ENCODE results near the gene ANKRD10.

Gene ANKRD10

GRCh38 chr13:110944968-110945927 lies 30.4 kb upstream of the ANKRD10 start:
- DNase-seq, result no peak

GRCh38 chr13:110944121-110944967 lies 29.5 kb upstream of the ANKRD10 start:
- DNase-seq, result peak; percentile 50

DNA sequence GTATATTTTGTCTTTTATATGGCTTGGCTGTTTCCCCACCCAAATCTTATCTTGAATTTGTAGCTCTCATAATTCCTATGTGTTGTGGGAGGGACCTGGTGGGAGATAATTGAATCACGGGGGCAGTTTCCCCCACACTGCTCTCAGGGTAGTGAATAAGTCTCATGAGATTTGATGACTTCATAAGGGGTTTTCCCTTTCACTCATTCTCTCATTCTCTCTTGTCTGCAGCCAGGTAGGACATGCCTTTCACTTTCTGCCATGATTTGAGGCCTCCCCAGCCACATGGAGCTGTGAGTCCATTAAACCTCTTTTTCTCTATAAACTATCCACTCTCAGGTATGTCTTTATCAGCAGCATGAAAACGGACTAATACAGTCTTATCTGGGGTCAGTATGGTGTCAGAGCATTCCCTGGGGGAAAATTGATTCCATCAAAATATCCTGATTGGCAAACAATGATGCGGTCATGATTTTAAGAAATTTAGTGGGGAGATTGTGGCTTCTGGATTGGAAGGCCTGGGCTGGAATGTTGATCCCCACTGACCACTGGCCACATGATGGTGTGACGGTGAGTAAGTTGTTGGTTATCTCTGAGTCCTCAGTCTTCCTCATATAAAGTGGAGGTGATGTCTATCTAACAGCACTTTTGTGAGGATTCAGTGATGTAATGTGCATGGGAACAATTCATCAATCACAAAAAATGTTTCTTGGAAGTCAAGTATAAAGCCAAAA lies 27.5 kb upstream of the ANKRD10 start:
- DNase-seq, result no peak

DNA sequence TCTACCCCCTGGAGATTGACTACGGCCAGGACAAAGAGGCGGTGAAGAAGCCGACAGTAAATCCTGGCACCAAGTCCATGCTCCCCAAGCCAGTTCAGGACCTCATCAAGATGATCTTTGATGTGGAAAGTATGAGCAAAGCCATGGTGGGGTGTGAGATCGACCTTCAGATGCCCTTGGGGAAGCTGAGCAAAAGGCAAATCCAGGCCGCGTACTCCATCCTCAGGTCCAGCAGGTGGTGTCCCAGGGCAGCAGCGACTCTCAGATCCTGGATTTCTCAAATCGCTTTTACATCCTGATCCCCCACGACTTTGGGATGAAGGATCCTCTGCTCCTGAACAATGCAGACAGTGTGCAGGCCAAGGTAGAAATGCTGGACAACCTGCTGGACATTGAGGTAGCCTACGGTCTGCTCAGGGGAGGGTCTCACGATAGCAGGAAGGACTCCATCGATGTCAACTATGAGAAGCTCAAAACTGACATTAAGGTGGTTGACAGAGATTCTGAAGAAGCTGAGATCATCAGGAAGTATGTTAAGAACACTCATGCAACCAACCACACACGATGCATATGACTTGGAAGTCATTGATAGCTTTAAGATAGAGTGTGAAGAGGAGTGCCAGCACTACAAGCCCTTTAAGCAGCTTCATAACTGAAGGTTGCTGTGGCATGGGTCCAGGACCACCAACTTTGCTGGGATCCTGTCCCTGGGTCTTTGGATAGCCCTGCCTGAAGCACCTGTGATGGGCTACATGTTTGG lies 24.0 kb upstream of the ANKRD10 start:
- no peak for DNase-seq

DNA sequence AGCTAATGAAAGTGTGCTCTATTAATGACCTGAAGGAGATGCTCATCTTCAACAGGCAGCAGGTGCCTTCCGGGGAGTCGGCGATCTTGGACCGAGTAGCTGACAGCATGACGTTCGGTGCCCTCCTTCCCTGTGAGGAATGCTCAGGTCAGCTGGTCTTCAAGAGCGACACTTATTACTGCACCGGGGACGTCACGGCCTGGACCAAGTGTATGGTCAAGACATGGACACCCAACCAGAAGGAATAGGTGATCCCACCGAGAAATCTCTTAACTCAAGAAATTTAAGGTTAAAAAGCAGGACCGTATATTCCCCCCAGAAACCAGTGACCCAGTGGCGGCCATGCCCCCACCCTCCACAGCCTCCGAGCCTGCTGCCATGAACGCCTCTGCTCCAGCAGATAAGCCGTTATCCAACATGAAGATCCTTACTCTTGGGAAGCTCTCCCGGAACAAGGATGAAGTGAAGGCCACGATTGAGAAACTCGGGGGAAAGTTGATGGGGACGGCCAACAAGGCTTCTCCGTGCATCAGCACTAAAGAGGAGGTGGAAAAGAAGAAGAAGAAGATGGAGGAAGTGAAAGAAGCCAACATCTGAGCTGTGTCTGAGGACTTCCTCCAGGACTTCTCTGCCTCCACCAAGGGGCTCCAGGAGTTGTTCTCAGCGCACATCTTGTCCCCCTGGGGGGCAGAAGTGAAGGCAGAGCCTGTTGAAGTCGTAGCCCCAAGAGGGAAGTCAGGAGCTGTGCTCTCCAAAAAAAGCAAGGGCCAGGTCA lies 22.8 kb upstream of the ANKRD10 start:
- no peak for DNase-seq

- DNase-seq, result no peak
These were observed 21.6 kb upstream of the ANKRD10 start for GRCh38 chr13:110936519-110936918.

GRCh38 chr13:110932588-110932987 lies 17.7 kb upstream of the ANKRD10 start:
- DNase-seq, result no peak

DNA sequence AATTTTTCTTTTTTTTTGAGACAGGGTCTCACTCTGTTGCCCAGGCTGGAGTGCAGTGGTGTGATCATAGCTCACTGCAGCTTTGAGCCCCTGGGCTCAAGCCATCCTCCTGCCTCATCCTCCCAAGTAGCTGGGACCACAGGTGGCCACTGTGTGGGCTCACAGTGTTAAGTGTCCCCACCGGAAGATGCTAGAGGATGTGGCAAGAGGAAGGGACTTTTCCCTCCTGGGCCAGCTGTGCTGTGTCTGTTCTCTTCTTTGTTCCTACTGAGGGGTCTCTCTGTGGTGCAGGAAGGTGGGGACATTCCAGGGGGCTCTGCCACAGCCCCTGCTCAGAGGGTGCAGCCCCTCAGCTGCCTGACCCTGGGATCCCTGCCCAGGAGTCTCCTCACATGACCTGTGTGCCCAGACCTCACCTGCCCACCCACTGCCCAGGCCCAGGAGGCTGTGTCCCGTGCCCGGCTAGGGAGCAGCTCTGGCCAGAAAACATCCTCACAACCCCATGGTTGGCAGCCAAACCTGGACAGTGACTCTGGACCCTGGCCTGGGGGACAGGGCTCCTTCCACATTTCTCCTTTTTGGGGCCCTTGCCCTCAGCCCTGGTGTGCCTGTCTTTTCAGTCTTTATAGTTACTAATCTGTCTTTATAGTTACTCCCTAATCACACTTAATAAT lies 14.4 kb upstream of the ANKRD10 start:
- no peak for DNase-seq

- no peak for DNase-seq
These were observed 10.2 kb upstream of the ANKRD10 start for GRCh38 chr13:110925023-110925612.

DNA sequence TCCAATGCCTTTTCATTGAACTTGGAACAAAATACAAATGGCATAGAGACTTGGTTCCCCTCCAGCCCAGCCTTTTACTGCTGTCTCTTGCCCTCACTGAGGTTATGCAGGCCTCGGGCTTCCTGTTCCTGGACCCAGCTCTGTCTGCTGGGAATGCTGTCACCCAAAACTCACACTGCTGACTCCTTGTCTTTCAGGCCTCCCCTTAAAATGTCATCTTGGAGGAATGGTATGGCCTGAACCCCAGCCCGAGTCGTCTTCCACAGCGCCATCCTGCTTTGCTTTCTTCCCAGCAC lies 9.7 kb upstream of the ANKRD10 start:
- DNase-seq, result no peak

DNA sequence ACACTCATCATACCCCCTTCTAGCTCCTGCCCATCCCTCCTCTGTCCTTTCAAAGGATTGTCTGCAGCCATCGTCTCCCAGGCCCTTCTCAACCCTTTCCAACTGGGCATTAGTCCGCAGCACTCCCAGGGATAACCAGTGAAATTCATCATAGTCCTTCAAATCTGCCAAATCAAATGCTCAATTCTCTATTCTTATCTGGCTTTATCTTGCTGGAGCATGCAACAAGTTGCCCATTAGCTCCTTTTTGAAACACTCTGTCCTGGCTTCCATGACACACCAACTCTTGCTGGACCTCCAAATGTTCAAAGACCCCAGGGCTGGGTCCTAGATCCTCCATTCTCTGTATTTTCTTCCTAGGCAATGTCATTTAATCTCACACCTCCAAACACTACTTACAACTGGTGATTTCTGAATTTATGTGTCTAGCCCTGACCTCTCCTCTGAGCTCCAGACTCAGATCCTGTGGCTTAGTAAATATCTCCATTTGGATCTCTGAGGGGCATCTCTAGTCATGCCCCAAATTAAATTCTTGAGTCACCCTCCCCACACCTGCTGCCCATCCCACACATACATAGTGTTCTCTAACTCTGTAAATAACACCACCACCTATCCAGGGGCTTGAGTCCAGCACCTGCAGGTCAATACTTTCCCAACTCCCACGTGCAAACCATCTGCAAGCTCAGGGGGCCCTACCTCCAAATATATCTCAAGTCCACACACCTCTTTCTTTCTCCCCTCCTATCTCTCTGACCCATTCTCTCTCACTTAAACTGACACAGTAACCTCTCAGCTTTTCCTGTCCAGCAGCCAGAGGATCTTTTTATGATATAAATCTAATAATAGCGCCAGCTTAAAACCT lies 9.1 kb upstream of the ANKRD10 start:
- DNase-seq, result no peak

DNA sequence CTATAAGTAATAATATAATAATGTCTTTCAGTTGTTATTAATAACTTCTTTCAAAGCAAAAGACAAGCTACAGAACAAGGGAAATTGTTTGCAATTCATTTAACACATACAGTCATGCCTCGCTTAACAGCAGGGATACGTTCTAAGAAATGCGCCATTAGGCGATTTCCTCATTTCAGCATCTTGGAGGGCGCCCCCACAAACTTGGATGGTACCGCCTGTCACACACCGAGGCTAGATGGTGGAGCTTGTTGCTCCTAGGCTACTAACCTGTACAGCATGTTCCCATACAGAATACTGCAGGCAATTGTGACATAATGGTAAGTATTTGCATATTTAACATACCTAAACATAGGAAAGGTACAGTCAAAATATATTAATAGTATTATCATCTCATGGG lies 8.2 kb upstream of the ANKRD10 start:
- DNase-seq, result no peak

DNA sequence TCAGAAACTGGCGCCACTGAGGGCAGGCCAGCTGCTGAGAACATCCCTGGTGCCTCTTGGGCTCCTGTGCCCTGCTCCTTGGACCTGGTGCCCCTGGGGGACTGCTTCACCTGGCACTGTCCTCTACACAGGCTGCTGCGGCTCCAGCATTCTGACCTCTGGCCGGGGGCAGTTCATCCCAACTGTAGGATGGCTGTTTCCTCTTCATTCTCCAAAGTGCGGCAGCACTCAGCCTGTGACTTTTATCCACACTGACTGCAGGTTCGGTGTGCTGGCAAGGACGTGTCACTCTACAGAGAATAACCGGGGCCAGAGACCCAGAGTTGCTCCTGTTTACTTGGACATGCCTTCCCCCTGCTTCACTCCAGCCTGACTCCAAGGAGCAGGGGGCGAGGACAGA lies 7.6 kb upstream of the ANKRD10 start:
- no peak for DNase-seq

DNA sequence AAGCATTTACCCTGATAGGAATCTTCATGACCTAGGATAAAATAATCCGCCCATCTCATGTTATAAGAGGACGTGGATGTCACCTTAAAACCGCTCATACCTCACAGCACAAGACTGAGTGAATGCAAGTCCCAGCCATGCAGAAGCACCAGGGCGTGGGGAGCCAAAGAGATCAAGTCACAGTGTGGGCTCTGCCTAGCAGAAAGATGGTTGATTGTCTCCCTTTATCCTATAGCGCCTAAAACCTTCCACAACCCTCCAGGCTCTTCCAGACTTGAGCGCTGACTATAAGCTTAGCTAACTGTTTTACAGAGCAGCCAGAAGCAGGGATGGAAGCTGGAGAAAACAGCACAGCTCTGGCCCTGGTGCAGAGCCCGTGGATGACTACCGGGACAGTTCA lies 6.8 kb upstream of the ANKRD10 start:
- DNase-seq, result no peak

DNA sequence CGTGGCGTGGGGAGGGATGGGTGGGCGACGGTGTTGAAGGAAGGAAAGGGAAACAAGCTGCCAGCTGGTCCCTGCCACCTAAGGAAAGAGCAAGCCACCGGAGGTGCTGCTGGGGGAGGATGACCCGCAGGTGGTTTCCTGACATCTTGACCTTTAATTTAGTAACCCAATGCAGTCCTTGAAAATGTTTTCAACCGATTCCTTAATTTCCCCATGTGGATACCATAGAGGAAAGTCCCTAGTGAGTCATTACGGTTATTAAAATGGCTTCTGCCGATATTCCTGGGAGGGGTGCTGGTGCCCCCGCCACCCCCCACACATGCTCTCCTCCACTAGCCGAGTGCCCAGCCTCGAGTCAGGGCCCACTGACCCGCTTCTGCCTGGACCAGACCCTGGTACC lies 6.3 kb upstream of the ANKRD10 start:
- no peak for DNase-seq

- no peak for DNase-seq
These were observed 5.2 kb upstream of the ANKRD10 start for GRCh38 chr13:110920038-110920437.

DNA sequence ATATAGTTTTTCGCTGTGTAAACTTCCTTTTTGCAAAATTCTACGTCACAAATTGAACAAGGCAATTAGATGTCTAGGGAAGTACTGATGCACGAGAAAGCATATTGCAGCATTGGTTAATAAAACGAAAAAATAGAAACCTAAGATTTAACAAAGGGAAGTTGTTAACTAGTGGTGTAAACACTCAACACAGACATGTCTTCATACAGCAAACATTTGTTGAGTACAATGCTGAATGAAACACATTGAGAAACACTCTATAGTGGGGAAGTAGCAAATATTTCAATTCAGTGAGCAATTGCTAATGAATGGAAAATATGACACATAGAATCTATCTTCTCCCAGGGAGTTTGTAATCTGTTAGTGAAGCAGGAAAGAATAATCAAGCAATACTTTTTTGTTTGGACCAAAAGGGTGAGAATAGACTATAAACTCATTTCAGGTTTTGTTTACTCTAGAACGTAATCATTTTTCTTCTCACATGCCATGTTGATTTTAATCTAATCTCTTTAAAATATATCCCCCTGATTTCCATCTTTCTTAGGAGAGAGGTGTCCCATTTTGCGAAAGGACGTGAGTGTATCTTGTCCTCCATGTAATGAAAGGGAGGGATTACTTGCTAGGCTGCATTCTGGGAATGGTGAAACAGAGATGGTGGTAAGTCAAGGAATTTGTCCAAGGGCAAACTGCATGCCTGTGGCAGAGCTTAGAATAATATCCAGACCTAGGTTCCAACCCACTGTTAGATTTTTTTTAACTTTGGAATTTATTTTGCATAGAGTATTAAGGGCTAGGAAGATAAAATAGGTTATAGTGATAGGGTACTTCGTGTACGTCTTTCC lies 1.7 kb upstream of the ANKRD10 start:
- DNase-seq, result peak; percentile 38

GRCh38 chr13:110915874-110916206 lies 971 bp upstream of the ANKRD10 start:
- no peak for DNase-seq

Measured in NCI-H510A treated with DMSO at 0.1 percent for 48 hours (cell line).